Skin of body (tissue), 2 donors: ENCODE results near the gene UNC45B. TPM values are rescaled to one million over a fixed set of nuclear protein-coding genes. Genes with fewer than 3 reads are reported as not detected.
"Not testable (repeated sequence)": the region's sequence is repeated elsewhere in the genome, so short reads cannot be mapped to it uniquely, and the experiment has no call there.

Experiments used
- DNase-seq: peaks from one replicate; lab custom pipeline; 2025; lab: John Stamatoyannopoulos, UW
- total RNA-seq: library from RNA; depleted of rRNA; stranded (reverse); fragments of >200 nt; gene quantifications from one replicate; pipeline ENCODE4 v1.2.3, GENCODE V29; 2014

The UNC45B gene
- total RNA-seq, 1 donor from 2014 or later, result 13.3 TPM

- no peak for DNase-seq
Measured at GRCh38 chr17:35214631-35215273, 67.1 kb downstream of the UNC45B start.

- no peak for DNase-seq
Measured at GRCh38 chr17:35217107-35217506, 69.5 kb downstream of the UNC45B start.

DNA sequence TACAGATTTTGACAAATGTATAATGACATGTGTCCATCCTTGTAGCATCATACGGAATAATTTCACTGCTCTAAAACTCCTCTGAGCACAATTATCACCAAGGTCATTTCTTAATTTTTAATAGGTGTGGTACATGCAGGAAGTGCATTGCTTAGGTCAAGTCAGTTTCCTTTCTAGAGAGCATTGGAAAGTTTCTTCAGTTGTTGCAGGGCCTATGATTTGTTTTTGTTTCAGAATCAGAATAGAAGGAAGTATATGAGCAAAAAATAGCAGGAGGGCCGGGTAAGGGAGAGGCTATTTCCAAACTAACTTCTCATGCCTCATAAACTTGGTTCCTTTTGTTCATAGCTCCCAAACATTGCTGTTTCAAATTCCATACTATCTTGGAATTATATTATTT lies 71.3 kb downstream of the UNC45B start:
- DNase-seq, result no peak

DNA sequence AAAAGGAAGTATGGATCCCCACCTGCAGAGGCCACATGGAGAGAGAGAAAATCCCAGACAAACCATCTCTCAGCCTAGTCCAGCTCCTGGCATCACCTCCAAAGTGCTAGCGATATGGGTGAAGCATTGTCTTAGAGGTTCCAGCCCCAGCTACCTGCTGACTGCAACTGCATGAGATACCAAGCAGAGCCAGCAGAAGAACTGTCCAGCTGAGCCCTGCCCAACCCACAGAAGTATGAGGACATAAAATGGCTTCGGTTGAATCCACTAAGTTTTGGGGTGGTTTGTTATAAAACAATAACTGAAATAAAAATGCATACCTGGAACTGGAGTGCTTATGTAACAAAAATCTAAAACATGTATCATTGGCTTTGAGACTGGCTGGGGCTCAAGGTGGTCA lies 74.8 kb downstream of the UNC45B start:
- DNase-seq, result no peak

DNA sequence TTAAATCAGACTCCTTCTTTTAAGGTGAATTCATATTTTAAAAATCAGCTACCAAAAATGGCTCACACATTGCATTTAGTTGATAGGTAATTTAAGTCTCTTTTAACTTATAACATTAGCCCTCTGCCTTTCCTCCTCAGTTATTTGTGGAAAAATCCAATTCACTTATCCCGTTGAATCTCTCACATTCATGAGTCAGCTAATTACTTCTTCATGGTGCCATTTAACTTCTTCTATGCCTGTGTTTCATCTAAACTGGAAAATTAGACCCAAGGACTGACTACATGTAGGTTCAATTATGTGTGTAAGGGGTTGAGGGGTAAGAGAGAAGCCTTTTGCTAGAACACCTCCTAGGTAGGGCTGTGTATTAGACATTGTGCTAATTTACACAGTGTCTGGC lies 76.8 kb downstream of the UNC45B start:
- DNase-seq, result no peak

DNA sequence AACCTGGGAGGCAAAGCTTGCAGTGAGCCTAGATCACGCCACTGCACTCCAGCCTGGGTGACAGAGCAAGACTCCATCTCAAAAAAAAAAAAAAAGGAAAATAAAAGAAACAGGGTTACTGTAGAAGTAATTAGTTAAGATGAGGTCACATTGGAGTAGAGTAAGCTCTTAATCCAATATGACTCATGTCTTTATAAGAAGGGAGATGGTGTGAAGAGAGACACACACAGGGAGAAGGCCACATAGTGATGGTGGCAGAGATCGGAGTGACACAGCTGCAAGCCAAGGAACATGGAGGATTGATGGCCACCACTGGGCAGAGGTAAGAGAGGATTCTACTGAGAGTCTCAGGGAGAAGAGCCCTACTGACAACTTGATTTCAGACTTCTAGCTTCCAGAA lies 79.9 kb downstream of the UNC45B start:
- no peak for DNase-seq

- DNase-seq, result no peak
Measured at GRCh38 chr17:35229638-35230037, 82.0 kb downstream of the UNC45B start.

- not testable (repeated sequence) for DNase-seq
Measured at GRCh38 chr17:35234315-35234714, 86.7 kb downstream of the UNC45B start.

- no peak for DNase-seq
Measured at GRCh38 chr17:35235289-35235688, 87.7 kb downstream of the UNC45B start.

DNA sequence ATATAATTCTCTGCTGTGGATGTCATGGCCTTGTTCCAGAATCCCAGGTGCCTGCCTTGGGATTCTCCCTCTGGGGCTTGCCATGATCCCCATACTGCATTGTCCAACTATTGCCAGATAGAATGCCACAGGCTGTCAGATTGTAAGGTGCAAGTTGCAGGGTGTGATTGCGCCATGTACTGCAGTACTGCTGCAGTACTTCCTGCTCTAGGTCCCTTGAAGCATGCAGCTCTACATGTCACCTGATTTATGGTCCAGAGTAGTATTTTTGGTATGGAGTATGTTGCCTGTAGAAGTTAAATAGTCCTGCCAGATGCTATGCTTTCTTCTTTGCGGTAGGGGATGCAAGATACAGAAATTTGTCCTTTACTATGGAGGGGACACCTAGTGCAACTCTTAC lies 88.3 kb downstream of the UNC45B start:
- no peak for DNase-seq

- no peak for DNase-seq
Measured at GRCh38 chr17:35236821-35237220, 89.2 kb downstream of the UNC45B start.

DNA sequence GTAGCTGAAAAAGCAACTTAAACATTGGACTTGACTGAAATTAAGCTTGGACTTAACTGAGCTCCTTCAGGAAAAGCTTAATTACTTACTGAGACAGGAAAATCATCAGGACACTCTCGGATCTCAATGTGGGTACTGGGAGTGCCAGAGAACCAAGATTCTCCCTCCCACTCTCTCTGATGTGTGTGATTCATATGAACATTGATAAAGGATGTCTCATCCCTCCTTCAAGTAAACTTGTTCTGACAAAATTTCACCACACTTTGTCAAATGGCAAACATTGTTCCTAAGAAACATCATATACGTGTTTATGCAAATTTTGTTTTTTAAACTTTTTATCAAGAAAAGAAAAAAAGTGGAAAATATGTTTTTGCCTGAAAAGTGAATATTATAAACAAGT lies 91.2 kb downstream of the UNC45B start:
- DNase-seq, result no peak

Other genes starting within 250 kb of the UNC45B start
- 3.2 TPM for gene CCT6B, start 186.4 kb upstream of the UNC45B start, total RNA-seq
- gene ZNF830, start 186.3 kb upstream of the UNC45B start, total RNA-seq, result 12.7 TPM
- 40.7 TPM for gene LIG3, start 167.3 kb upstream of the UNC45B start, total RNA-seq
- gene RFFL, start 84.1 kb upstream of the UNC45B start, total RNA-seq, result 6.5 TPM
- 4.9 TPM for gene RAD51D, start 28.0 kb upstream of the UNC45B start, total RNA-seq
- not detected for gene FNDC8, start 26.2 kb upstream of the UNC45B start, total RNA-seq
- gene NLE1, start 5.5 kb upstream of the UNC45B start, total RNA-seq, result 11.3 TPM
- gene SLC35G3, start 46.6 kb downstream of the UNC45B start, total RNA-seq, result not detected
- gene SLFN5, start 95.3 kb downstream of the UNC45B start, total RNA-seq, result 6.7 TPM
- gene SLFN11, start 225.8 kb downstream of the UNC45B start, total RNA-seq, result 27.9 TPM